Testis (tissue), 2 donors: Measurements from ENCODE around the gene TMEM141.

Experiments
- CTCF ChIP-seq, 3 experiments: fragments of 450-650 bp in 2 of 3; fragments of 200-600 bp in 1 of 3; sonication (generic) in 1 of 3; IDR thresholded peaks; one replicate each; pipeline ENCODE4 v1.5.1; 2016 to 2019; ENCODE audit warnings: antibody characterized with exemption in 3 of 3, mild to moderate bottlenecking in 2 of 3, moderate library complexity in 1 of 3
- POLR2A ChIP-seq: fragments of 450-650 bp; IDR thresholded peaks from one replicate; pipeline ENCODE4 v1.6.1; 2017; ENCODE audit warnings: antibody characterized with exemption, mild to moderate bottlenecking, moderate library complexity

- no peak for TF ChIP-seq CTCF (IDR thresholded peaks at IDR 0.05)
- TF ChIP-seq POLR2A, result no peak
Observed at GRCh38 chr9:136798708-136799078, 7.5 kb downstream of the TMEM141 start.
